Astrocyte of the spinal cord (primary cell): ENCODE data around the gene CYCS.
"Not testable (repeated sequence)": the region's sequence is repeated elsewhere in the genome, so short reads cannot be mapped to it uniquely, and the experiment has no call there.

Source experiments
- DNase-seq: peaks from one replicate; pipeline ENCODE4 v3.0.0; 2011; ENCODE audit warnings: low read depth, low spot score
- H3K4me3 ChIP-seq: 2 replicates; pipeline ENCODE4 v1.5.1; 2011; ENCODE audit warnings: low read depth, mild to moderate bottlenecking, low read length, moderate library complexity
- CTCF ChIP-seq: IDR thresholded peaks from 2 replicates; pipeline ENCODE4 v1.5.1; 2012; ENCODE audit warnings: low read depth, mild to moderate bottlenecking, low read length, inconsistent platforms
- in situ Hi-C: cut with HindIII; loops from 2 replicates; pipeline ENCODE4 v1.10.0; 2017; ENCODE audit warnings: low sequenced_read_pairs

CYCS gene

GRCh38 chr7:25122373-25122772 lies 2.7 kb downstream of the CYCS start:
- no peak for TF ChIP-seq CTCF
- peak; percentile 24 for DNase-seq
- in situ Hi-C loops = no loop called here
- no peak overlapping the region for H3K4me3 ChIP-seq

DNA sequence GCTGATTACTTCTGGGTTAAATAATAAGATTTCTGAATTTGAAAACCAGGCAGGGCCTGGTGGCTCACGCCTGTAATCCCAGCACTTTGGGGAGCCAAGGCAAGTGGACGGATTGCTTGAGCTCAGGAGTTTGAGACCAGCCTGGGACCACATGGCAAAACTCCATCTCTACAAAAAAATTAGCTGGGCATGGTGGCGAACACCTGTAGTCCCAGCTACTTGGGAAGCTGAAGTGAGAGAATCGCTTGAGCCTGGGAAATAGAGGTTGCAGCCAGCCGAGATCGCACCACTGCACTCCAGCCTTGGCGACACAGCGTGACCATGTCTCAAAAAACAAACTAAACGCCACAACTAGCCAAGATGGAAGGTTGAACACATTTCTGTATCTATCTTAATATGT lies 3.5 kb downstream of the CYCS start:
- no peak for TF ChIP-seq CTCF
- no peak for DNase-seq
- in situ Hi-C loops = no loop called here
- no peak overlapping the region for H3K4me3 ChIP-seq

- no peak for DNase-seq
- no peak for TF ChIP-seq CTCF
- no peak overlapping the region for H3K4me3 ChIP-seq
- in situ Hi-C loops = no loop called here
Measured at GRCh38 chr7:25119102-25119501, 6.0 kb downstream of the CYCS start.

DNA sequence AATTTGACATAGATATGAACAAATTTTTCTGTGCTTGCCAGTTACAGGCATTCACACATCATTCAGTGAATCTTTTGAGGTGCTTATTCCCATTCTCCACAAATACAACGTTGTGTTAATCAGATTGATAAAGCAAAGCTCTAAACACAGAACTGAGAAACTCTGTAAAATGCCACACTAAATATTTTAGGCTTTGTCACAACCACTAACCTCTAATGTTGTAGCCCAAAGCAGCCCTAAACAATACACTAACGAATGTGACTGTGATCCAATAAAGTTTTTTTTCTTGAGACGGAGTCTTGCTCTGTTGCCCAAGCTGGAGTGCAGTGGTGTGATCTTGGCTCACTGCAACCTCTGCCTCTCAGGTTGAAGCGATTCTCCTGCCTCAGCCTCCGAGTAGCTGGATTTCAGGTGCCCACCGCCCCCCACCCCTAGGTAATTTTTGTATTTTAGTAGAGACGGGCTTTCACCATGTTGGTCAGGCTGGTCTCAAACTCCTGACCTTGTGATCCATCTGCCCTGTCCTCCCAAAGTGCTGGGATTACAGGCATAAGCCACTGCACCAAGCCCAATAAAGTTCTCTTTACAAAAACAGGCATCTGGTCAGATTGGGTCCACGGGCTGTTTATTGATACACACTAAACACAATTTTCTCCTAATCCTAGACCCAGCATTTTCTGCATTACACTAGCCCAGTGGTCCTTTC lies 6.9 kb downstream of the CYCS start:
- no peak overlapping the region for H3K4me3 ChIP-seq
- no peak for DNase-seq
- no peak for TF ChIP-seq CTCF
- in situ Hi-C loops = no loop called here

GRCh38 chr7:25117226-25118047 lies 7.6 kb downstream of the CYCS start:
- in situ Hi-C loops = no loop called here
- no peak for TF ChIP-seq CTCF
- no peak overlapping the region for H3K4me3 ChIP-seq
- no peak for DNase-seq

GRCh38 chr7:25116621-25117020 lies 8.4 kb downstream of the CYCS start:
- TF ChIP-seq CTCF = no peak
- no peak for DNase-seq
- in situ Hi-C loops = no loop called here
- H3K4me3 ChIP-seq = no peak overlapping the region

- DNase-seq, in situ Hi-C loops, H3K4me3 ChIP-seq: not testable (repeated sequence)
Measured at GRCh38 chr7:25110514-25110913, 14.5 kb downstream of the CYCS start.
